ENCODE results near the gene CWC25. TPM values are rescaled to one million over a fixed set of nuclear protein-coding genes. Genes with fewer than 3 reads are reported as not detected.

Gene CWC25
- total and polyA plus RNA-seq, 9 of the 15 experiments (the other 6 are each of a cell fraction or from before 2014, with no cell fraction given) = 16.5 to 27.4 (median 23.0) TPM

- TF ChIP-seq ZHX1 (conservative IDR thresholded peaks at IDR 0.05; ENCODE audit: low read length) (0 out of 2 replicates have a peak, but pooled peaks have one; percentile 47), E2F8 (IDR thresholded peaks at IDR 0.05; ENCODE audit: low read depth, partially characterized antibody) (no peak), UBTF (IDR thresholded peaks at IDR 0.05; ENCODE audit: borderline replicate concordance in 1 of 2, low read depth in 2 of 2, low read length in 2 of 2) (0 out of 4 replicates have a peak, but pooled peaks of 1 of the 2 experiments have one; percentile 29), ZBTB33 (CRISPR knock-in tag; IDR thresholded peaks at IDR 0.05) (0 out of 2 replicates have a peak, but pooled peaks have one; percentile 47), CLOCK (CRISPR knock-in tag; IDR thresholded peaks at IDR 0.05; ENCODE audit: borderline replicate concordance) (no peak), MAX (CRISPR knock-in tag; IDR thresholded peaks at IDR 0.05) (0 out of 2 replicates have a peak, but pooled peaks have one; percentile 5), ZFX (CRISPR knock-in tag; IDR thresholded peaks at IDR 0.05) (no peak), POLR3A (IDR thresholded peaks at IDR 0.05; ENCODE audit: borderline replicate concordance, extremely low read depth, insufficient read depth, insufficient read length) (peak; percentile 88), CEBPG (CRISPR knock-in tag; IDR thresholded peaks at IDR 0.05) (no peak; the same call in 1 of the 2 replicates), CEBPG (tag; conservative IDR thresholded peaks at IDR 0.05 in 1 of 2, IDR thresholded peaks at IDR 0.05 in 1 of 2) (peak in 1 of 2 experiments; percentile 57; a peak in 2 of 4 replicates), RBM14 (IDR thresholded peaks at IDR 0.05; ENCODE audit: borderline replicate concordance, insufficient read depth, low read depth, low read length) (no peak)
Measured at GRCh38 chr17:38868817-38869525, 43.9 kb upstream of the CWC25 start (continued).

Measured in K562 (cell line).